Tibial nerve (tissue), 4 donors: ENCODE results near the gene RITA1.

ENCODE experiments used
- EP300 ChIP-seq, 2 donors: sonication (generic); formaldehyde crosslinking; IDR thresholded peaks; one replicate each; pipeline ENCODE4 v1.6.1; 2017; ENCODE audit warnings: antibody characterized with exemption in 2 of 2, mild to moderate bottlenecking in 1 of 2
- TF ChIP-seq, protein P1 (sequence below), 5 experiments: fragments of 200-600 bp in 3 of 5; fragments of 450-650 bp in 2 of 5; sonication (generic) in 3 of 5; IDR thresholded peaks; one replicate each; pipeline ENCODE4 v1.5.1; 2016 to 2019; ENCODE audit warnings: antibody characterized with exemption in 5 of 5, mild to moderate bottlenecking in 3 of 5, moderate library complexity in 2 of 5

DNA sequence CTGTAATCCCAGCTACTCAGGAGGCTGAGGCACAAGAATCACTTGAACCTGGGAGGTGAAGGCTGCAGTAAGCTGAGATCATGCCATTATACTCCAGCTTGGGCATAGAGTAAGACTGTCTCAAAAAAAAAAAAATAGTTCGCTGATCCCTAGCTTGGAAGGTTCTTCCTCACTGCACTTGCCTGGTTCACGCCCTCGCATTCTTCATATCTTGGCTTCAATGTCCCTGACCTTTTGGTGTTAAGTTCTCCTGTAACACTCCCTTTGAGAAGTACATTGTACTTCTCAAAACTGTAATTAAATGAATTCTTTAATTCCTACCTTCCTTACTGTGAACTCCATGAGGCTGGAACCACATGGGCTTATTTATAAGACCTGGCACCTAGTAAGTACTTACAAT lies 19.3 kb downstream of the RITA1 start:
- TF ChIP-seq, protein P1, sequence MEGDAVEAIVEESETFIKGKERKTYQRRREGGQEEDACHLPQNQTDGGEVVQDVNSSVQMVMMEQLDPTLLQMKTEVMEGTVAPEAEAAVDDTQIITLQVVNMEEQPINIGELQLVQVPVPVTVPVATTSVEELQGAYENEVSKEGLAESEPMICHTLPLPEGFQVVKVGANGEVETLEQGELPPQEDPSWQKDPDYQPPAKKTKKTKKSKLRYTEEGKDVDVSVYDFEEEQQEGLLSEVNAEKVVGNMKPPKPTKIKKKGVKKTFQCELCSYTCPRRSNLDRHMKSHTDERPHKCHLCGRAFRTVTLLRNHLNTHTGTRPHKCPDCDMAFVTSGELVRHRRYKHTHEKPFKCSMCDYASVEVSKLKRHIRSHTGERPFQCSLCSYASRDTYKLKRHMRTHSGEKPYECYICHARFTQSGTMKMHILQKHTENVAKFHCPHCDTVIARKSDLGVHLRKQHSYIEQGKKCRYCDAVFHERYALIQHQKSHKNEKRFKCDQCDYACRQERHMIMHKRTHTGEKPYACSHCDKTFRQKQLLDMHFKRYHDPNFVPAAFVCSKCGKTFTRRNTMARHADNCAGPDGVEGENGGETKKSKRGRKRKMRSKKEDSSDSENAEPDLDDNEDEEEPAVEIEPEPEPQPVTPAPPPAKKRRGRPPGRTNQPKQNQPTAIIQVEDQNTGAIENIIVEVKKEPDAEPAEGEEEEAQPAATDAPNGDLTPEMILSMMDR (IDR thresholded peaks at IDR 0.05) = no peak
- no peak for TF ChIP-seq EP300 (IDR thresholded peaks at IDR 0.05)
